Endothelial cell (in vitro differentiated cells): ENCODE results near the gene LINGO3. TPM values are rescaled to one million over a fixed set of nuclear protein-coding genes. Genes with fewer than 3 reads are reported as not detected.

Experiments
- DNase-seq: peaks from one replicate; pipeline ENCODE4 v3.0.0; 2021; ENCODE audit warnings: low spot score
- H3K27ac Mint-ChIP-seq: one replicate; pipeline ENCODE4 v1.8.0; 2021; ENCODE audit warnings: mixed read lengths, inconsistent platforms; ENCODE audit not compliant: unreplicated experiment
- H3K27me3 Mint-ChIP-seq: one replicate; pipeline ENCODE4 v1.8.0; 2021; ENCODE audit warnings: mild to moderate bottlenecking, moderate library complexity, mixed read lengths, inconsistent platforms; ENCODE audit not compliant: unreplicated experiment
- H3K36me3 Mint-ChIP-seq: one replicate; pipeline ENCODE4 v1.8.0; 2021; ENCODE audit warnings: mild to moderate bottlenecking, low read depth, mixed read lengths, inconsistent platforms; ENCODE audit not compliant: unreplicated experiment
- H3K4me1 Mint-ChIP-seq: one replicate; pipeline ENCODE4 v1.8.0; 2021; ENCODE audit warnings: mild to moderate bottlenecking, mixed read lengths, inconsistent platforms; ENCODE audit not compliant: unreplicated experiment
- H3K4me3 Mint-ChIP-seq: one replicate; pipeline ENCODE4 v1.8.0; 2021; ENCODE audit warnings: mild to moderate bottlenecking, mixed read lengths, inconsistent platforms; ENCODE audit not compliant: unreplicated experiment
- H3K9me3 Mint-ChIP-seq: one replicate; pipeline ENCODE4 v1.8.0; 2021; ENCODE audit warnings: mixed read lengths, inconsistent platforms; ENCODE audit not compliant: unreplicated experiment
- total RNA-seq: library from RNA; stranded (reverse); fragmentation: NEBNext Ultra II Directional; extraction: Animal tissue kit (Norgen Biotek cat#: 25700); gene quantifications from one replicate; pipeline ENCODE4 v1.2.1, GENCODE V29; 2021; ENCODE audit not compliant: unreplicated experiment
- TF ChIP-seq, protein P1 (sequence below): fragments of 200-600 bp; sonication (generic); IDR thresholded peaks from one replicate; pipeline ENCODE4 v1.5.0; 2021; ENCODE audit warnings: antibody characterized with exemption; ENCODE audit not compliant: unreplicated experiment

LINGO3 gene
- total RNA-seq, 1 donor from 2014 or later, result not detected

DNA sequence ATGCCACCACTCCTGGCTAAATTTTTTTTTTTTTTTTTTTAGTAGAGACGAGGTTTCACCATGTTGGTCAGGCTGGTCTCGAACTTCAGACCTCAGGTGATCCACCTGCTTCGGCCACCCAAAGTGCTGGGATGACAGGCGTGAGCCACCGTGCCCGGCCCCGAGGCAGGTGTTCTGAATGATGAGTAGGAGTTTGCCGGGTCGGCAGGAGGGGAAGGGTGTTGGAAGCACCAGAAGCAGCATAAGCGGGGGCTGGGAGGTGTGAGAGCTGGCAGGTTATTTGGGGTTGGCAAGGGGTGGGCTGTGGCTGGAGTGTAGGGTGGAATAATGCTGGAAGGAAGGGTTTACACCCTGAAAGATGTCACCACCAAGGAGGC is 22.3 kb upstream of the LINGO3 start:
- DNase-seq, result no peak
- Mint-ChIP-seq H3K36me3 (peaks cover 9% of the 10 kb centered on the region), H3K9me3 (no peaks in the 10 kb centered on the region), H3K4me3 (no peak overlapping the region), H3K27ac (no peak overlapping the region), H3K4me1 (peaks cover 18% of the 10 kb centered on the region), H3K27me3 (peaks cover 14% of the 10 kb centered on the region)
- TF ChIP-seq, protein P1, sequence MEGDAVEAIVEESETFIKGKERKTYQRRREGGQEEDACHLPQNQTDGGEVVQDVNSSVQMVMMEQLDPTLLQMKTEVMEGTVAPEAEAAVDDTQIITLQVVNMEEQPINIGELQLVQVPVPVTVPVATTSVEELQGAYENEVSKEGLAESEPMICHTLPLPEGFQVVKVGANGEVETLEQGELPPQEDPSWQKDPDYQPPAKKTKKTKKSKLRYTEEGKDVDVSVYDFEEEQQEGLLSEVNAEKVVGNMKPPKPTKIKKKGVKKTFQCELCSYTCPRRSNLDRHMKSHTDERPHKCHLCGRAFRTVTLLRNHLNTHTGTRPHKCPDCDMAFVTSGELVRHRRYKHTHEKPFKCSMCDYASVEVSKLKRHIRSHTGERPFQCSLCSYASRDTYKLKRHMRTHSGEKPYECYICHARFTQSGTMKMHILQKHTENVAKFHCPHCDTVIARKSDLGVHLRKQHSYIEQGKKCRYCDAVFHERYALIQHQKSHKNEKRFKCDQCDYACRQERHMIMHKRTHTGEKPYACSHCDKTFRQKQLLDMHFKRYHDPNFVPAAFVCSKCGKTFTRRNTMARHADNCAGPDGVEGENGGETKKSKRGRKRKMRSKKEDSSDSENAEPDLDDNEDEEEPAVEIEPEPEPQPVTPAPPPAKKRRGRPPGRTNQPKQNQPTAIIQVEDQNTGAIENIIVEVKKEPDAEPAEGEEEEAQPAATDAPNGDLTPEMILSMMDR, result no peak

DNA sequence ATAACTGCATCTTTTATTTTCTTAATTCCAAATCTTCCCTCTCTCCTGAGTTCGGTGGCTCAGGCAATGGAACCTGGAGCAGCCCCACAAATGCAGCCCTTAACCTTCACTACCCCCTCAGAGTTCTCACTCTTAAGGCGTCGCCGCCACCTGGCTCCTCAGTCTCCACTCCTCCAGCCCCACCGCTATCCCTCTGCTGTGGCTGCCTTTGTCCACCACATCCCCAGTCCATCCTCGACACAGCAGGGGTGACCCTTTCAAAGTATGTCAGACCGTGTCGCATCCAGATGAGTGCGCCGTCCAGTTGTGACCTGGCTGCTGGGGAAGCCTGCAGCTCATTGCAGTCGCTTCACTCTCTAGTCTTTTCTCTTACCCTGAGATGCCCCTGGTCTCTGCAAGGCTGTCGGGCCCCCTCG is 21.6 kb upstream of the LINGO3 start:
- Mint-ChIP-seq H3K27ac (peak overlapping the region; percentile 27), H3K27me3 (peaks cover 14% of the 10 kb centered on the region), H3K4me3 (peak overlapping the region; percentile 94), H3K36me3 (peaks cover 9% of the 10 kb centered on the region), H3K4me1 (peaks cover 18% of the 10 kb centered on the region), H3K9me3 (no peaks in the 10 kb centered on the region)
- DNase-seq, result no peak
- TF ChIP-seq, protein P1, result no peak

GRCh38 chr19:2329149-2329478 is 21.2 kb upstream of the LINGO3 start:
- DNase-seq, result no peak
- no peaks in the 10 kb centered on the region for H3K9me3 Mint-ChIP-seq
- H3K36me3 Mint-ChIP-seq, result peaks cover 9% of the 10 kb centered on the region
- TF ChIP-seq, protein P1, result no peak
- H3K27ac Mint-ChIP-seq, result peak overlapping the region; percentile 27
- peak overlapping the region; percentile 94 for H3K4me3 Mint-ChIP-seq
- H3K27me3 Mint-ChIP-seq, result peaks cover 14% of the 10 kb centered on the region
- peaks cover 18% of the 10 kb centered on the region for H3K4me1 Mint-ChIP-seq

DNA sequence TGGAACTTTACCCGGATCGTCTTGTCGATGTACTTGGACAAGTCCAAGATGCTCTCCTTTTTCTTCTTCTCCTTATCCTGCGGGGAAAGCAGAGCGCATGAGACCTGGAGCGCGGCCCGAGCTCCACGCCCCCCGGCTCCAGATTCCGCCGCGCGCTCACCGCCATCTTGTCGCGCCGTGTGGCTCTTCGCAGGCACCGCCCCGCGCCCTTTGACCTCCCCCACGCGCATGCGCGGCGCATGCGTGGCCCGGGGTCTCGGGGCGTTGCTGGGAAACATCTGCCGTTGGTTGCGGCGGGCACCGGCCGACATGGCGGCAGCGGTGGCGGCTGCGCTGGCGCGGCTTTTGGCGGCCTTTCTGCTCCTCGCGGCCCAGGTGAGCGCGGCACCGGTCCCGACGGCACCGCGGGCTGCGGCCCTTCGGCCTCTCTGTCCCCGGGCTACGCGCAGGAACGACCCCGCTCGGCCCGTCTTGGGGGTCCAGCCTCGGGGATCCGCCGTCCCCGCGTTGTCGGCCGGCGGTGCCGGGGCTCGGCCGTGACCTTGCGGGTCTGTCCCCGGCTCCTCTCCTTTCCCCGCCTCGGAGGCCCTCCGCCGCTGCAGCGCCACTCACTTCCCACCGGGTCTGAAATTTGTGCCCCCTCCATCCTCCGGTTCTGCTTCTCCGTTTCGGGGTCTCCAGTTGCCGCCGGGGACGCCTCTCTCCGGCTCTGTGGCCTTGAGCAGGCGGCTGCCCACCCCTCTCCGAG is 20.6 kb upstream of the LINGO3 start, which contains the start of the genes LSM7 and SPPL2B:
LSM7 (minus strand) TSS at position 186 of the 748 bp plus-strand sequence; CDS start at position 166, 20 bp downstream.
SPPL2B (plus strand) TSS at position 284 of the 748 bp plus-strand sequence; CDS start at position 310, 26 bp downstream.
- TF ChIP-seq, protein P1, result no peak
- peaks cover 18% of the 10 kb centered on the region for H3K4me1 Mint-ChIP-seq
- H3K4me3 Mint-ChIP-seq, result peak within 1 kb of the TSS; percentile 99
- peak; percentile 90 for DNase-seq
- H3K9me3 Mint-ChIP-seq, result no peaks in the 10 kb centered on the region
- peak within 1 kb of the TSS; percentile 91 for H3K27ac Mint-ChIP-seq
- H3K27me3 Mint-ChIP-seq, result peaks cover 14% of the 10 kb centered on the region
- peaks cover 9% of the 10 kb centered on the region for H3K36me3 Mint-ChIP-seq

DNA sequence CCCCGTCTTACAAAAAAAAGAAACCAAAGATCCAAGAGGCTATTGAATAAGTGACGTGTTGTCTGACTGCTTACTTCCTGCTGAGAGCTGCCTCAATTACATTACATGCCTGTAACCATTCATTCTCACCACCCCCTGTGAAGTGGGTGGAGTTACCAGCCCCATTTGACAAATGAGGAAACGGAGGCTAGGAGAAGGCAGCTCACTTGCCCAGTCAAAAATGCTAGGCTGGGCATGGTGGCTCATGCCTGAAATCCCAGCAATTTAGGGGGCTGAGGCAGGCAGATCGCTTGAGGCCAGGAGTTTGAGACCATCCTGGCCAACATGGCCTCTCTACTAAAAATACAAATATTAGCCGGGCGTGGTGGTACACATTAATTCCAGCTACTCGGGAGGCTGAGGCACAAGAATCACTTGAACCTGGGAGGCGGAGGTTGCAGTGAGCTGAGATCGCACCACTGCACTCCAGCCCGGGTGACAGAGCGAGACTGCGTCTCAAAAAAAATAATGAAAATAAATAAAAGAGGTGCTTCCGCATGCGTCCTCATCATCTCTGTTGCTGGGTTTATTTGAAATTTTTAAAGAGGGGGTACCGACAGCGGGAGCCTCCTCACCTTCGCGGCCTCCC is 19.9 kb upstream of the LINGO3 start:
- peaks cover 9% of the 10 kb centered on the region for H3K36me3 Mint-ChIP-seq
- H3K4me3 Mint-ChIP-seq, result peak overlapping the region; percentile 99
- H3K27ac Mint-ChIP-seq, result peak overlapping the region; percentile 91
- peaks cover 18% of the 10 kb centered on the region for H3K4me1 Mint-ChIP-seq
- peaks cover 17% of the 10 kb centered on the region for H3K27me3 Mint-ChIP-seq
- DNase-seq, result no peak
- TF ChIP-seq, protein P1, result no peak
- H3K9me3 Mint-ChIP-seq, result no peaks in the 10 kb centered on the region
